Amygdala (tissue), 56 donors: ENCODE data around the gene XAGE2.
"Not testable (repeated sequence)": the region's sequence is repeated elsewhere in the genome, so short reads cannot be mapped to it uniquely, and the experiment has no call there.

ENCODE experiments used
- DNase-seq, 56 donors: peaks; one replicate each; lab custom pipeline; 2025; lab: John Stamatoyannopoulos, UW

XAGE2 gene, protein sequence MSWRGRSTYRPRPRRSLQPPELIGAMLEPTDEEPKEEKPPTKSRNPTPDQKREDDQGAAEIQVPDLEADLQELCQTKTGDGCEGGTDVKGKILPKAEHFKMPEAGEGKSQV

DNA sequence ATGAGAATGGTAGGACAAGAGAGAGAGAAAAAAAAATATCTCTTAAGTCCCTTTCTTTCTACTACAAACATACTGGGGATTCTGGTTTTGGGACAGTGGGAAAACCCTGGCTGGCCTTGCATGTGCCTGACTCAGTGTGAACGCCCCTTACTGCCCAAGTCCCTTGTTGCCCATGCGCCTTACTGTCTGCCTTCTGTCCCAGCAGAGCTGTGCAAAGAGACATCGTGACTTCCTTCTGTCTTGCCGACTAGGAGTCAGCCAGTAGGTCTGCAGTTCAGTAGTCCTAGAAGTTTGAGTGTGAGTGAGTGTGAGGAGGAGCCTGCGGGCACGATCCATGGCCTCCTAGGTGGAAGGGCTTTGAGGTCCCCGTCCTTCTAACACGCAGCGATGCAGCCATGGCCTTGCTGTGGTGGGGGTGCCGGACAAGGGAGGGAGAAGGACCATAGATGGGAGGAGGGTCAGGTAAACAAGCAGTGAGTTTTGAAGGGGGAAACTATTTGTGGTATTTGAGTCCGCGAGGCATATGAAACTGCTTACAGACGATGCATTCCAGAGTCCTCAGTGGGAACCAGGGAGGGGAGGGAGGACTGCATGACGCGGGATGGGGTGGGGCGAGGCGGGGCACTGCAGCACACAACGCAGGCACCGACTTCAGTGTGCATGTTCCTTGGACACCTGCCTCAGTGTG is at the start of gene XAGE2:
XAGE2 (plus strand) TSS at position 654 of the 688 bp plus-strand sequence. CDS start 994 bp downstream, outside the sequence.
- no peak for DNase-seq

DNA sequence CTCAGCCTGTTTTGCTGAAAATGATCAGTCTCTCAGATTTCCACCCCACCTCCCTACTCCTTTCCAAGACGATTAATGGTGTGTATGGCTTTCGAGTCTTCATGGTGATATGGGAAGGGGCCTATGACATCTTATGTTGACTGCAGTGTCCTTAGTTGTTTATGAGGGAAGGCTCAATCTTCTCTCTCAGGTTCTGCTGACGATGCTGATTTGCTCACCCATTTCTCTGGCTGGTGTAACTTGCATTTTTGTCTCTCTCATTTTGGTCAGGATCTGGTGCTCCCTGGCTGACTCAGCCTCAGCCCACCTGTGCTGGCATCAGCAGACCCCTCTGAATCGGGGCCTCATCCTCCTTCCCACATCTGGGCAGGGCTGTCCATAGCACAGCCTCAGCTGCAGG is 31.4 kb upstream of the XAGE2 start:
- no peak for DNase-seq

DNA sequence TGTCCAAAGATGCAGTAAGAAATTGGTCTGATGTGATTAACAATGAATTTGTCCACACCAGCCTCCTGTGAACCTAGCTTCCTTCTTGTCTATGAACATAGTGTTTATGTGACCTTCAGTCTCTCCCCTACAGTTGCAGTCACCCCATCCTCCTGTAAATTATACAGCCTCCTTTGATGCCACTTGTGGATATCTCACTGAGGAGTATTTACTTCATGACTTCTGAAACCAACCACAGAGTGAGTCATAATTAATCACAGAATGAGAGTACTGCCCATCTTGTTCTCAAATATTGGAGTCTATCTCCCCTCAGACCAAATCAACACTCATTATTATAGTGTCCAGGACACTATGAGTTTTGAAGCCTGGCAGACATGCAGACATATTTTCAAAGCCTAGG is 27.3 kb upstream of the XAGE2 start:
- no peak for DNase-seq

DNA sequence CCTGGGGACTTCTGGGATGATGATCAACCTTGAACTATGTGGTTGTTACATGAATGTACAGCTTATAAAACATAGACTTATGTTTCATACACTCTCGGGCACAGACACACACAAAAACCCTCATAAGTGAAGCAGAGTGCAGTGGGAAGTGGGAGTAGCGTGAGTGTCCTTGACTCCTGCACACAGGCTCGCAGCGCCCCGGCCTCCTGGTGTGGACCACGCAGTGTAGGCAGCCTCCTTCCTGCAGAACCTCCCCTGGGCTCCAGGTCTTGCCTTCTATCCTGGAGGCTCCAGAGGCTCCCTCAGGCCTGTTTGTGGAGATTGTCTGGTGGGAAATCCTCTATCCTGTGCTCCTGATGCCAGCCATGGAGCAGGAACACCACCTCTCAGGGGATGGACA is 25.7 kb upstream of the XAGE2 start:
- DNase-seq = not testable (repeated sequence)

DNA sequence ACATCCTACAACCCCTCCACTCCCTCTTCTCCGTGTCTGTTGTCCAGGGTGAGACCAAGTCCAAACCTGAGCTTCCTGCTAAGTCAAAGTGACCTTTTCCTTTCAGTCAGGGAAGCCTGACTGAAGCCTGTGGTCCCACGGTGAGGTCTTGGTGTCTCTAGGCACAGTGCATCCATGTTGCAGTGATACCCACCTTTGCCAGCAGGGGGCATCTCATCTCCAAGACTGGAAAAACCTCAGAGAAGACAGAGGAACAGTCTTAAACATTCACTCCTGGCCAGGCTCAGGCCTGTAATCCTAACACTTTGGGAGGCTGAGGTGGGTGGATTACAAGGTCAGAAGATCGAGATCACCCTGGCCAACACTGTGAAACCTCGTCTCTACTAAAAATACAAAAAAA is 23.4 kb upstream of the XAGE2 start:
- peak in 2 of 56 donors; percentile 10 to 16 for DNase-seq

DNA sequence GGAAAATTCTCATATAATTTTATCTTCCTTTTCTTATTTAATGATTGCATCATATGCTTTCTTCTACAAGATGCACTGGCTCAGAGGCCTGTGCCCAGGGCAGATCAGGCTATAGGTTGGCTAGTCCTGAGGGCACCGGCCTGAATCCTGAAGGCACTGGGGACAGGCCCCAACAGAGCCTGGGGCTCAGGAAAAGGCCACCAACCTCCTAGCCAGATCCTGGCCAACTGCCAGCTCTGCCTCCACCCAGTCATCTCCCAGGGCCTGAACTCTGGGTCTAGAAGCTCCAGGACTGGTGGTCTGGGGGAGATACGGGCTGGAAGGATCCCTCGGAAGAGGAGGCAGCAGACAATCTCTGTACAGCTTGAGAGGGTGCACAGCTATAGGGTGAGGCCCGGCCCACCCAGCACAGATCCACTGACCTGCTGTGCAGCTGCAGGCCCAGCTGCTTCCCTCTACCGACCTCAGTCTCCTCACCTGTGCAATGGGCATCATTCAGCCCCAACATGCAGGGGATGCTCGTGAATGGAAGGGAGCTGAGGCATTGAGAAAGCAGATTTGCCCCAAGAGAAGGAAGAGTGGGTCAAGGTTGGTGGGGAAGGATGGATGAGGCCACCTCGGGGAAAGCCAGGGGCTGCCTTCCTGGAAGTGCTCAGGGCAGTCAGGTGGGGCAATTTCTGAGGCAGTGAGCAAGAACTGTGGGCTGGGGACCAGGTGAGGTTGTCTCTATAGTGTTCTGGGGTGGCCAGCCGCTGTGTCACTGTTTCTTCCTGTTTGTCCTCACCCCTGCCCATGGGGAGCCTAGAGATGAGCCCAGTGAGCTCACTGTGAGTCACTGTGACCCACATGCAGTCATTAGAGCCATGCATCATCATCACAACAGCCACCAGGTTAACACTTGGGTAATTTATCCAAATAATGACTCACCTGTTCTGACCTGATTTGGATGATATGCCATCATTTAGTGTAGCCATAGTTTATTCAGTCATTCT is 22.4 kb upstream of the XAGE2 start:
- no peak for DNase-seq

DNA sequence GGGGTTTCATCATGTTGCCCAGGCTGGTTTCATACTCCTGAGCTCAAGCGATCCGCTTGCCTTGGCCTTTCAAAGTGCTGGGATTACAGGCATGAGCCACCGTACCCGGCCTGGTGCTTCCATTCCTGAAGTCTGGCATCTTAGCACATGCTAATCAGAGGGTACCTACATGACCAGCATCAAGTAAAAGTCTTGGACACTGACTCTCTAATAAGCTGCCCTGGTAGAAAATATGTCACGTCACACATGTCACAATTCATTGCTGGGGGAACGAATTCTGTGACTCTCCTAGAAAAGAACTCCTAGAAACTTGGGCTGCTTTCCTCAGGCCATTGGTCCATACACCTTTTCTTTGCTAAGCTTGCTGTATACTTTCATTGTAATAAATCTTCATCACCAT is 19.1 kb upstream of the XAGE2 start:
- no peak for DNase-seq

DNA sequence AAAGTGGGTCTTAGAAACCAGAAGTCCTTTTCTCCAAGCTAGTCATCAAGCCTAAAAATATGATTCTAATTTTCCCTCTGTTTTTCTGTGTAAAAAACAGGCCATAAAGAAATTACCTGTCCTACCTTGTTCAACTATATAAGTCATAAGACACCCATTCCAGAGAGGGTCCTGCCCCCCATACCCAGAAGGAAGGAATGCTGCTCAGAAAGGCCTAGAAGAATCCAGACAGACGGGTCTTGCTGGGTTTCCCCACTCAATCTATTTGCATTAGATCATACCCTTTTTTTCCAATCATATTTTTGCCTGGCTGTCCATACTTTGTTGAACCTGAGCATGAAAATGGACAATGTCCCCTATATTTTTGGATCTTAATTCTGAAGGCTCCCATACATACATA is 16.3 kb upstream of the XAGE2 start:
- DNase-seq = no peak

DNA sequence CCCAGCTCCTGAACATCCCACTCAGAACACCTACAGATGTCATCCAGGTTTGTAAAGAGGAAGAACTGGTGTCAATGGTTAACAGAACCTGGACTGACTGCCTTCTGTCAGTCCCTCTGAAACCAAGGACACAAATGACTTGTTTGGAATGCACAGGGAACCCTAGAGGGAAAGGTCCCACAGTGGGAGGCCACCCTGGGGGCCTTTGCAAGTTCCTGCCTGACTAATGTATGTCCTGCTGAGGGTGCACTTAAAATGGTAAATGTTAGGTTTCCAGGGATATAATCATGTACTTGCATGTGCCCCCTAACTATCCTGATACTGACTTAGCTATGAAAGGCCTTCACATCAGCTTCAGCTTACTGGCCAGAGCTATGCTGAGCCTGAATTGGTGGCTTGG is 15.0 kb upstream of the XAGE2 start:
- DNase-seq = no peak

DNA sequence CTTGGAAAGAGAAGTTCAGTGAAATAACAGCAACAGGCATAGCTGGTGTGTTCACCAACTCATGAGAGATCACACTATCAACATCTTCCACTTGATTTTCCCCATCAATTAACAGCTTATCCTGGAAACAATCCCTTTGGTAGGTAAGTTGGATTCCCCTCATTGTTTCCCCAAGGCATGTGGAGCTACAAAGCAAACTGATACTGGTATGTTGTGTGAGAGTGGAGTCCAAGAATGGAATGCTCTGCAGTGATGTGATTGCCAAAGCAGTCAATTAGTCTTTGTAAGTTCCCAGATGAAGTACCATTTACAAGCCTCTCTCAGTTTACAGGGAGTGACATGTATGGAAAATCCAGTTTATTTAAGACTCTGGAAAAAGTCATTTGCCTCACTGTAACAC is 13.7 kb upstream of the XAGE2 start:
- no peak for DNase-seq

DNA sequence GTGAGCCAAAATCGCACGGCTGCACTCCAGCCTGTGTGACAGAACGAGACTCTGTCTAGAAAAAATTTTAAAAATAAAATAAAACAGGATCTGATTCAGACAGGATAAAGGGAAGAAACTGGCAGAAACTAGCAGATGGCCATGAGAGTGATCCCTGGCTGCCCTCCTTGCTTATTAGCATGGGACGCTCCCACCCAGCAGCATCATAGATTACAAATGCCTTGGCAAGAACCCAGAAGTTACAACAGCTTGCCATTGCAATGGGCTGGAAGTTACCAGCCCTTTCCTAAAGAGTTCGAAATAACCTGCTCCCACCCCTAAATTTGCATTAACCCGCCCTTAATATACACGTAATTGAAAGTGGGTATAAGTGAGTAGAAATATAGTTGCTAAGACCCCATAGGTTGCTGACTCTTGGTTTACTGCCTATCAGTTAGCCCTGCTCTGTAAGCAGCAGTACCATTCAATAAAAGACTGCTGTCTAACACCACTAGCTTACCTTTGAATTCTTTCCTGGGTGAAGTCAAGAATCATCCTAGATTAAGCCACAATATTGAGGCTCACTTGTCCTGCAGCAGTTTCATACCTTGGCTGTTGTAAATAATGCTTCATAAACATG is 9.1 kb upstream of the XAGE2 start:
- no peak for DNase-seq

DNA sequence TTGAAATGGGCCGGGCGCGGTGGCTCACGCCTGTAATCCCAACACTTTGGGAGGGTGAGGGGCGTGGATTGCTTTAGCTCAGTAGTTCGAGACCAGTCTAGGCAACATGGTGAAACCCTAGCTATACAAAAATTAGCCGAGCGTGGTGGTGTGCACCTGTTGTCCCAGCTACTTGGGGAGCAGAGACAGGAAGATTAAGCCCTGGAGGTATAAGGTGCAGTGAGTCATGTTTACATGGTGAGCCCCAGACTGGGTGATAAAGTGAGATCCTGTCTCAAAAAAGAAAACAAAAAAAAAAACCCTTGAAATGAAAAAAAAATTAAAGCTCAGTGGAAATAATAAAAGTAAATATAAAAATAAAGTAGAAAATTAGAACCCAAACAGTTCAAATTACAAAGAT is 6.9 kb upstream of the XAGE2 start:
- no peak for DNase-seq

DNA sequence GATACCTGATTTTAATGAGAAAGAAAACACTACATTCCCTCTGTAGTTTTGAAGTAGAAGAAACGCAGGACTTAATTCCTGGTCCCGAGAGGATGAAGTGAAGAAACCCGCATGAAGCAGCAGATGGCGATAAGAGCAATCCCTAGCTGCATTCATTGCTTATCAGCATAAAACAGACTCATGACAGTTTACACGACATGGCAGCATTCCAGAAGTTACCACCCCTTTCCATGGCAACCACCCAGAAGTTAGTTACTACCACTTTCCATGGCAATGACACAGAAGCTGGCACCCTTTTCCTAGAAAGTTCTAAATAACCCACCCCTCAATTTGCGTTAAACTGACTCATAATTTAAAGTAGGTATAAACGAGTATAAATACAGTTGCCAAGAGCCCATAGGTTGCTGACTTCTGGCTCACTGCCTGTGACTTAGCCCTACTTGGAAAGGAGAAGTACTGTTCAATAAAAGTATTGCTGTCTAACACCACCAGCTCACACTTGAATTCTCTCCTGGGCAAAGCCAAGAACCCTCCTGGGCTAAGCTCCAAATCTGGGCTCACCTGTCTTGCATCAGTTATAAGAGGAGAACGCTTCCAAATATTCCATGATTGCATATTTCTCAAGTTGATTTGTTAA is 5.5 kb upstream of the XAGE2 start:
- DNase-seq = no peak

DNA sequence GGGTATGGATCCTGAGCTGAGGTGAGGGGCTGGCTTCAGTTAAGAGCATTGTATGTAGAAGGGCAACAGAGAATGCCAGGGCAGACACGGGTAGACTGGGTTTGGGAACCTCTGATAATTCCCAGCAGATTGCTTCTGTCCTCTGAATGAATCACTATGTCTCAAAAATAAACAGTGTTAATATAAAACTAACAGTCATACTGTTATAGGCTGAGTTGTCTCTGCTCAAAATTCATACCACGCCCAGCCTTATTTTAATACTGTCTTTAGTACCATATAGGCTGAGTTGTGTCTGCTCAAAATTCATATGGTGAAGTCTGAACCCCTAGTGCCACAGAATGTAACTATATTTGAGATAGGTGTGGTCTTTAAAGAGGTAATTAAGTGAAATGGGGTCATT is 10.0 kb downstream of the XAGE2 start:
- DNase-seq = no peak

DNA sequence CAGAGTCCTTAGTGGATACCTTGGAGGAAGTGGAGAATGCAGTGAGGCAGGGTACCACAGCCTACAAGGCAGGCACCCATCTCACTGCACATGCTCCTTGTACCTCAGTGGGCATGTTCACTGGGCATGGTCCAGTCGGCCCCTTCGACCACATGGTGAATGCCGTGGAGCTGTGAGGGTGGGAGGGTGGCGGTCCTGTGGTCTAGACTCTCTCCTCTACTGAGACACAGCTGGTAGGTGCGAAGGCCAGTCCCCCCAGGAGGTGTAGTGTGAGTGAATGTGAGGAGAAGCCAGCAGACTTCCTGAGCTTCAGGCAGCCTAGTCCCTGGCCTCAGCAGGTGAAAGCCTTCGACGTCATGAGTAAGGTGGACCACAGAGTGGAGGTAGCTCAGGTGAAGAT is 12.2 kb downstream of the XAGE2 start:
- no peak for DNase-seq

DNA sequence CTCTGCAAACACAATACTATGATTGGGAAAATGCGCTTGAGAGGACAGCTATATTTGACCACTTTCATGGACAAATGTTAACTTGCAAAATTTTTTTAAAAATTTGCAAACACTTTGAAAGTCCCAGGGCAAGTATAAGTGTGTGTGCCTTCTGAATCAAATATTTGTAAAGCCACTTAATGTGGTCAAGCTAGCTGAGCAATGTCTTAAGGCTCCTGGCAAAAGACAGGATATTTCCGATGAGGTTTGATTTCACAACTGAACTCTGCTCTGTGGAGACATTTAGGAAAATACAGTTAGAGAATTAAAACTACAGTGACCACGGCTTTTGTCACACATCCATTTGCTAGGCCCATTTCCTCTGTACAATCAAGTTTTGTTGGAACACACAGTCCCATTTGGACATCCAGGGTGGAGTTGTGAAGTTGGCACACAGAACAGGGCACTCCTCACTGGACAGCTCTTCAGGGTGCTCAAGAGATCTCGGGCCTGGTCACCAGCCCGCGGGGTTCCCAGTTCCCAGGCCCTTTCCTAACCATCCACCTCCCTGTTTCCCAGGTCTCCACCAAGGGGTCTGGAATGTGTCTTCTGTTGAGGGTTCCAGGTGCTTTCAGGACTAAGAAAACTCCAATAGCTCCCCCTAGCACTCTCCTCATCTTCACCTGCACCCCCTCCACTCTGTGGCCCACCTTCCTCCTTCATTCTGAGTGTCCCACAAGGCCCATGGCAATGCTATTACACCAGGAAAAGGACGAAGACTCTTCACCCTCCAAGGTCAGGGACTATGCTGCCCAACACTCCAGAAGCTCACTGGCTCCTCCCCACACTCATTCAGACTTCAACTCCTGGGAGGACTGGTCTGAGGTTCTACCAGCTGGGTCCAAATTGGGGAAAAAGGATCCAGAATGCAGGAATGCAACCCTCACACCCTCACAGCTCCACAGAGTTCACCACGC is 41.9 kb downstream of the XAGE2 start:
- DNase-seq = no peak

DNA sequence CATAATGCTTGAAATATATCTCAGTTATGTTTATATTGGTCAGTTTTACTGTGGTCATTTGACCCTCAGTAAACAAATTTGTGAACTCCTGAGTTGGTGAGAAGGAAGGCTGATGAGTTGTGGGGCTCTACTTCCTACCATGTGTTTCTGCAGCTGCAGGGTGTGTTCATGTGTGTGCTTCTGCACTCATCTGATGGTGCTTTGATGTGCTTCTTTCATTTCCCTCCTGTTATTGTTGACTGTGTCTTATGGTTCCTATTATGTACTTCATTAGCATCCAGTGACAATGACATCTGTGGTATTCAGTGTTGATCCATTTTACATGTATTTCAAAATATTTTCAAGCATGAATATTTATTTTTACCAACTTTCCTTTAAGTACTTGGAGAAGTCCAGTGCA is 46.5 kb downstream of the XAGE2 start:
- no peak for DNase-seq

DNA sequence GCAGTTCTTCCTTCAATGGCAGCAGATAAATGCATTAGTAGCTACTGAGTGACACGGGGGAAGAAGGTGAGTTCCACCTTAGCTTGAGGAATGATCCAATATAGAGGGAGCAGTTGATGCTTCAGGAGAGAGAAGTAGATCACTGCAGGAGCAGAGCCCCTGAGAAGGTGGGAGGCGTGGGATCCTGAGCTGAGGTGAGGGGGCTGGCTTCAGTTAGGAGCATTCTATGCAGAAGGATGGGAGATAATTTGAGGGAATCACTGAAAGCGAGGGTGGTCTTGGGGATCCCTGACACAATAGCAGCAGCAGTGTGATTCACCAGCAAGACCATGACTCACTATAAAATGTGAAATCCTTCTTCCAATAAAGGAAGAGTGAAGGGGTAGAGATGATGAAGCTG is 48.0 kb downstream of the XAGE2 start:
- DNase-seq = no peak

DNA sequence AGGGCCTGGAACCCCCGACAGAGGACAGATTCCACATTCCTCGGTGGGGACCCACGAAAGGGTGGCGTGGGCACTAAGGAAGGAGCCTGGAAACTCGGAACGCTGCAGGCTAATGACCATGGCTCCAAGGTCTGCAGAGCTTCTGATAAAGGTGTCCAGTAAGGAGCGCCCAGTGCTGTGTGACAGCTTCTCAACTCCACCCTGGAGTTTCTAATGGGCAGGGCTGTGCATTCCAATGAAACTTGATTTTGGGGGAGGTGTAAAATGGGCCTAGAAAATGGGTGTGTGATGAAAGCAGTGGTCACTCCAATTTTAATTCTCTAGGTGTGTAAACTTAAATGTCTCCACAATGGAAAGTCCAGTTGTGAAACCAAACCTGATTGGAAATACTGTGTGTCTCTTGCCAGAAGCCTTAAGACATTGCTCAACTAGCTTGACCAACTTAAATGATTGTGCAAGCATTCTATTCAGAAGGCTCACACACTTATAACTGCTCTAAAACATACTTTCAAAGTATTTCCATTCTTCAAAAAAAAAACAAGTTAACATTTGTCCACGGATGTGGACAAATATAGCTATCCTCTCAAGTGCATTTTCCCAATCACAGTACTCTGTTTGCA is 52.1 kb downstream of the XAGE2 start:
- DNase-seq = no peak
